Fibroblast of peridontal ligament (primary cell): ENCODE data around the gene TM6SF1.
"Not testable (repeated sequence)": the region's sequence is repeated elsewhere in the genome, so short reads cannot be mapped to it uniquely, and the experiment has no call there.

ENCODE experiments used
- DNase-seq: peaks from one replicate; pipeline ENCODE4 v3.0.0-alpha.2; 2010; ENCODE audit errors: extremely low read depth

The TM6SF1 gene

GRCh38 chr15:83115831-83116565 lies 8.6 kb downstream of the TM6SF1 start:
- DNase-seq, result no peak

- DNase-seq, result no peak
Measured at GRCh38 chr15:83118291-83118827, 10.9 kb downstream of the TM6SF1 start.

- no peak for DNase-seq
Measured at GRCh38 chr15:83118968-83119367, 11.5 kb downstream of the TM6SF1 start.

- DNase-seq, result no peak
Measured at GRCh38 chr15:83119968-83120581, 12.6 kb downstream of the TM6SF1 start.

- no peak for DNase-seq
Measured at GRCh38 chr15:83123529-83123928, 16.1 kb downstream of the TM6SF1 start.

- no peak for DNase-seq
Measured at GRCh38 chr15:83127547-83128150, 20.2 kb downstream of the TM6SF1 start.

GRCh38 chr15:83129791-83130190 lies 22.3 kb downstream of the TM6SF1 start:
- DNase-seq, result no peak

GRCh38 chr15:83132861-83133523 lies 25.5 kb downstream of the TM6SF1 start:
- no peak for DNase-seq

GRCh38 chr15:83142151-83142550 lies 34.7 kb downstream of the TM6SF1 start:
- not testable (repeated sequence) for DNase-seq

- no peak for DNase-seq
Measured at GRCh38 chr15:83144771-83145170, 37.3 kb downstream of the TM6SF1 start.

GRCh38 chr15:83153288-83153687 lies 45.8 kb downstream of the TM6SF1 start:
- no peak for DNase-seq

GRCh38 chr15:83155942-83156341 lies 48.5 kb downstream of the TM6SF1 start:
- DNase-seq, result no peak

- DNase-seq, result no peak
Measured at GRCh38 chr15:83158393-83158792, 50.9 kb downstream of the TM6SF1 start.

GRCh38 chr15:83160741-83161140 lies 53.3 kb downstream of the TM6SF1 start:
- no peak for DNase-seq

GRCh38 chr15:83163032-83163431 lies 55.6 kb downstream of the TM6SF1 start:
- no peak for DNase-seq

- peak; percentile 37 for DNase-seq
Measured at GRCh38 chr15:83164111-83164770, 56.8 kb downstream of the TM6SF1 start.

GRCh38 chr15:83164771-83165404 lies 57.4 kb downstream of the TM6SF1 start:
- DNase-seq, result peak; percentile 44

GRCh38 chr15:83166218-83166617 lies 58.8 kb downstream of the TM6SF1 start:
- peak; percentile 16 for DNase-seq

GRCh38 chr15:83166830-83167229 lies 59.4 kb downstream of the TM6SF1 start:
- no peak for DNase-seq

- DNase-seq, result not testable (repeated sequence)
Measured at GRCh38 chr15:83169576-83169975, 62.1 kb downstream of the TM6SF1 start.

- peak; percentile 57 for DNase-seq
Measured at GRCh38 chr15:83170474-83171165, 63.2 kb downstream of the TM6SF1 start.
